Mesendoderm (in vitro differentiated cells): ENCODE data around the gene CARS2.

ENCODE experiments used
- DNase-seq: peaks from one replicate; pipeline ENCODE4 v3.0.0; 2013
- H2AK5ac ChIP-seq: 2 replicates; pipeline ENCODE4 v1.6.1; 2013; ENCODE audit warnings: low read length, inconsistent platforms
- H2BK120ac ChIP-seq: 2 replicates; pipeline ENCODE4 v1.6.1; 2013; ENCODE audit warnings: low read depth, mild to moderate bottlenecking, low read length, moderate library complexity, mixed read lengths
- H2BK15ac ChIP-seq: replicated peaks from 2 replicates; pipeline ENCODE4 v1.6.1; 2013; ENCODE audit warnings: low read depth, mild to moderate bottlenecking, moderate library complexity
- H2BK5ac ChIP-seq: 2 replicates; pipeline ENCODE4 v1.6.1; 2013; ENCODE audit warnings: low read length, inconsistent platforms
- H3K18ac ChIP-seq: 2 replicates; pipeline ENCODE4 v1.6.1; 2013; ENCODE audit warnings: mild to moderate bottlenecking, low read length, mixed read lengths
- H3K23ac ChIP-seq: one replicate; pipeline ENCODE4 v1.6.1; 2013; ENCODE audit warnings: low read length
- H3K27ac ChIP-seq: 2 replicates; pipeline ENCODE4 v1.5.1; 2013; ENCODE audit warnings: low read depth, mild to moderate bottlenecking, inconsistent platforms, low read length, moderate library complexity
- H3K27me3 ChIP-seq: 2 replicates; pipeline ENCODE4 v1.6.1; 2013; ENCODE audit warnings: low read length, control low read depth, mild to moderate bottlenecking, inconsistent platforms; ENCODE audit not compliant: insufficient read depth, poor library complexity
- H3K36me3 ChIP-seq: 2 replicates; pipeline ENCODE4 v1.6.1; 2013; ENCODE audit warnings: low read length, inconsistent platforms; ENCODE audit not compliant: control insufficient read depth, insufficient read depth
- H3K4ac ChIP-seq: one replicate; pipeline ENCODE4 v1.6.1; 2013; ENCODE audit warnings: low read depth, mild to moderate bottlenecking, low read length, moderate library complexity
- H3K4me1 ChIP-seq: 2 replicates; pipeline ENCODE4 v1.6.1; 2013; ENCODE audit warnings: low read depth, low read length, inconsistent platforms; ENCODE audit not compliant: control insufficient read depth
- H3K4me2 ChIP-seq: 2 replicates; pipeline ENCODE4 v1.6.1; 2013; ENCODE audit warnings: low read length
- H3K4me3 ChIP-seq: 2 replicates; pipeline ENCODE4 v1.5.1; 2013; ENCODE audit warnings: mild to moderate bottlenecking, low read length
- H3K56ac ChIP-seq: one replicate; pipeline ENCODE4 v1.6.1; 2013; ENCODE audit warnings: low read length
- H3K79me1 ChIP-seq: 2 replicates; pipeline ENCODE4 v1.6.1; 2013; ENCODE audit warnings: low read length, inconsistent platforms
- H3K79me2 ChIP-seq: 2 replicates; pipeline ENCODE4 v1.6.1; 2013; ENCODE audit warnings: mild to moderate bottlenecking, low read length; ENCODE audit not compliant: control insufficient read depth, insufficient read depth
- H3K9ac ChIP-seq: 2 replicates; pipeline ENCODE4 v1.6.1; 2013; ENCODE audit warnings: low read length, inconsistent platforms
- H4K5ac ChIP-seq: one replicate; pipeline ENCODE4 v1.6.1; 2013; ENCODE audit warnings: low read length
- H4K8ac ChIP-seq: one replicate; pipeline ENCODE4 v1.6.1; 2013; ENCODE audit warnings: low read depth, mild to moderate bottlenecking, control low read depth, low read length, moderate library complexity
- WGBS: extraction: QIAGEN DNeasy Blood & Tissue Kit; methylation state at CpG from one replicate; pipeline ENCODE4 v1.1.7; 2013; ENCODE audit warnings: low lambda C conversion rate, missing lambda C conversion rate; ENCODE audit not compliant: insufficient coverage; ENCODE audit errors: extremely low coverage; 5-methylcytosine and 5-hydroxymethylcytosine counted together

The CARS2 gene

DNA sequence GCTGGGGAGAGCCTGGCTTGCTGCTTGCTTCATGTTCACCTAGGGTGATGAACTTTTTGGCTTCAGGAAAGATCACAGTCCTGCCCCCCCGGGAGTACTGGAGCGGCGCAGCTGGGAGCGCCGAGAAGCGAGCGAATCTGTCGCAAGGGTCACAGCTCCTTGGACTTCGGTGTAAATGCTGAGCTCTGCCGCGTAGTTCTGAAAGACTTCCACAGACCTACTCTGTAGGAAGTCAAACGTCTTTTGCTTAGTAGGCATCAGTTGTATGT is 10.3 kb upstream of the CARS2 start:
- Histone ChIP-seq H3K56ac (peak overlapping the region; percentile 92), H3K27ac (peak overlapping the region; percentile 69), H2BK15ac (no peak overlapping the region), H2BK5ac (no peak overlapping the region), H3K4ac (no peak overlapping the region), H3K9ac (peak overlapping the region; percentile 76), H3K79me2 (peaks cover 56% of the 10 kb centered on the region), H2AK5ac (no peak overlapping the region), H3K18ac (no peak overlapping the region), H3K4me3 (peak overlapping the region; percentile 85), H4K5ac (no peak overlapping the region), H2BK120ac (no peak overlapping the region), H3K4me2 (peak overlapping the region; percentile 25), H3K4me1 (no peaks in the 10 kb centered on the region), H4K8ac (no peak overlapping the region), H3K79me1 (peaks cover 7% of the 10 kb centered on the region), H3K27me3 (no peaks in the 10 kb centered on the region), H3K36me3 (peaks cover 2% of the 10 kb centered on the region), H3K23ac (no peak overlapping the region)
- DNase-seq, result peak; percentile 69
- no CpG with 5 or more reads among the region's 12 CpGs for WGBS

DNA sequence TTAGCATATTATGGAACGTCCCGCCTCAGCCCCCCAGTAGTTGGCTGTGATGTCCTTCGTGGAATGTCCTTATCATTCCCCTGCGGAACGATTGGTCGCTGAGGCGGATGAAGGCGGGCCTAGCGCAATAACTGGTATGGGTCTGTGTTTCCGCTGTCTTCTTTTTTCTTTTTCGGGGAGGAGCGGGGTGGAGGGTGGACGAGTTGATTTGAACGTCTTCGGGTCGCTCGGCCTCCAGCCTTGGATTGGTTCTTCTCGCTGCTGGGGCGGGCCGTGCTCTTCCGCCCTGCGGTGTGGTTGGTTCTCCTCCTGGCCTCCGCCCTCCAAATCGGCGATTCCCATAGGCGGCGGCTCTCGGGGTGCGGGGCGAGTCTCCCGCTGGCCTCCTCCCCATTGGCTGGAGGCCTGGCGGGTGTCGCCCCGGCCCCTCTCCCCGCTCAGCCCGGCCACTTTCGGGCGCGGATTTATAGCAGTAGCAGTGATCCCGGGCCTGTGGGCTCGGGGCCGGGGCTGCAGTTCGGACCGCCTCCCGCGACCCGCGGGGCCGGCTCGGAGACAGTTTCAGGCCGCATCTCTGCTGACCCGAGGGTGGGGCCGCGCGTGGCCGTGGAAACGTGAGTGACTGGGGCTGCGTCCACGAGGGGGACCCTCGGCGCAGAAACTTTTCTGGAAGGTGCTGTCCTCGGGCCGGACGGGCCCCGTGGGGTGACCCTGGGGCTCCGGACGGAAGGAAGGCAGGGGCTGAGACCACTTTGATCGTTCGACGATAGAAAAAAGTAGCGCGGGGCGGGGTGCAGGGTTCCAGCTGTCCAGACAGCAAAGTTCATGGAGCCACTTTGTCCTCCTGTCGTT is 9.7 kb upstream of the CARS2 start:
- Histone ChIP-seq H2AK5ac (no peak overlapping the region), H3K27me3 (no peaks in the 10 kb centered on the region), H3K18ac (peak overlapping the region; percentile 64), H3K4me3 (peak overlapping the region; percentile 85), H4K8ac (no peak overlapping the region), H2BK15ac (no peak overlapping the region), H3K27ac (peak overlapping the region; percentile 69), H3K9ac (peak overlapping the region; percentile 76), H4K5ac (no peak overlapping the region), H3K79me2 (peaks cover 53% of the 10 kb centered on the region), H3K4me1 (no peaks in the 10 kb centered on the region), H3K4ac (no peak overlapping the region), H2BK120ac (no peak overlapping the region), H3K36me3 (peaks cover 2% of the 10 kb centered on the region), H3K4me2 (peak overlapping the region; percentile 25), H2BK5ac (no peak overlapping the region), H3K79me1 (peaks cover 7% of the 10 kb centered on the region), H3K56ac (peak overlapping the region; percentile 92), H3K23ac (peak overlapping the region; percentile 4)
- DNase-seq, result peak; percentile 100
- no CpG with 5 or more reads among the region's 74 CpGs for WGBS

- peak overlapping the region; percentile 33 for H2AK5ac ChIP-seq
- H3K79me2 ChIP-seq, result peaks cover 49% of the 10 kb centered on the region
- H3K4me1 ChIP-seq, result no peaks in the 10 kb centered on the region
- H3K79me1 ChIP-seq, result peaks cover 7% of the 10 kb centered on the region
- H3K27me3 ChIP-seq, result no peaks in the 10 kb centered on the region
- H3K4me2 ChIP-seq, result peak overlapping the region; percentile 71
- H2BK5ac ChIP-seq, result no peak overlapping the region
- H3K9ac ChIP-seq, result peak overlapping the region; percentile 99
- H3K27ac ChIP-seq, result peak overlapping the region; percentile 84
- no peak overlapping the region for H4K5ac ChIP-seq
- peak overlapping the region; percentile 97 for H3K56ac ChIP-seq
- no peak overlapping the region for H2BK120ac ChIP-seq
- peak overlapping the region; percentile 99 for H3K18ac ChIP-seq
- peak; percentile 79 for DNase-seq
- H3K23ac ChIP-seq, result peak overlapping the region; percentile 71
- no peak overlapping the region for H2BK15ac ChIP-seq
- H4K8ac ChIP-seq, result no peak overlapping the region
- WGBS, result no CpG with 5 or more reads among the region's 49 CpGs
- peak overlapping the region; percentile 98 for H3K4me3 ChIP-seq
- H3K36me3 ChIP-seq, result peaks cover 2% of the 10 kb centered on the region
- peak overlapping the region; percentile 40 for H3K4ac ChIP-seq
Observed at GRCh38 chr13:110714797-110715394, 9.0 kb upstream of the CARS2 start.

- Histone ChIP-seq H3K56ac (peak overlapping the region; percentile 97), H3K4me2 (peak overlapping the region; percentile 71)
Observed at GRCh38 chr13:110713981-110714796, 8.3 kb upstream of the CARS2 start.

DNA sequence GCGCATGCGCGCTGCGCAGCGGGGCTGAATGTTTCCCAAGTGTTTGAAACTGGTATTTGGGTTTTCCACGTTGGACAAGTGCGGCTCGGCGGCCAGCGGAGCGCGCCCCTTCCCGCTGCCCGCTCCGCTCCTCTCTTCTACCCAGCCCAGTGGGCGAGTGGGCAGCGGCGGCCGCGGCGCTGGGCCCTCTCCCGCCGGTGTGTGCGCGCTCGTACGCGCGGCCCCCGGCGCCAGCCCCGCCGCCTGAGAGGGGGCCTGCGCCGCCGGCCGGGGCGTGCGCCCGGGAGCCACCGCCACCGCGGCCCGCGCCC is 7.7 kb upstream of the CARS2 start, which contains the start of gene ING1:
Gene ING1, plus strand, starts transcription at position 59 of the 311 bp plus-strand sequence. CDS start 450 bp downstream, outside the sequence.
- Histone ChIP-seq H3K36me3 (no peaks in the 10 kb centered on the region), H3K27ac (peak within 1 kb of the TSS; percentile 96), H3K4me3 (peak within 1 kb of the TSS; percentile 98), H3K56ac (peak within 1 kb of the TSS; percentile 98), H3K23ac (peak within 1 kb of the TSS; percentile 98), H3K79me2 (peaks cover 37% of the 10 kb centered on the region), H4K8ac (no peak within 1 kb of the TSS), H3K27me3 (no peaks in the 10 kb centered on the region), H4K5ac (no peak within 1 kb of the TSS), H3K4me1 (no peaks in the 10 kb centered on the region), H3K4me2 (peak within 1 kb of the TSS; percentile 100), H2AK5ac (peak within 1 kb of the TSS; percentile 62), H3K18ac (peak within 1 kb of the TSS; percentile 99), H3K79me1 (no peaks in the 10 kb centered on the region), H2BK15ac (no peak within 1 kb of the TSS), H2BK5ac (peak within 1 kb of the TSS; percentile 85), H3K4ac (peak within 1 kb of the TSS; percentile 97), H3K9ac (peak within 1 kb of the TSS; percentile 99), H2BK120ac (no peak within 1 kb of the TSS)
- WGBS, result no CpG with 5 or more reads among the region's 45 CpGs
- no peak for DNase-seq

More at GRCh38 chr13:110713981-110714796, 8.3 kb upstream of the CARS2 start:
- H3K27me3 ChIP-seq, result no peaks in the 10 kb centered on the region
- H3K27ac ChIP-seq, result peak overlapping the region; percentile 88
- peak overlapping the region; percentile 99 for H3K9ac ChIP-seq
- peak overlapping the region; percentile 98 for H3K4me3 ChIP-seq
- H2AK5ac ChIP-seq, result no peak overlapping the region
- H3K79me2 ChIP-seq, result peaks cover 42% of the 10 kb centered on the region
- peaks cover 3% of the 10 kb centered on the region for H3K79me1 ChIP-seq
- no peak overlapping the region for H4K5ac ChIP-seq
- peak overlapping the region; percentile 99 for H3K18ac ChIP-seq
- H2BK15ac ChIP-seq, result no peak overlapping the region
- no CpG with 5 or more reads among the region's 86 CpGs for WGBS
- peak; percentile 68 for DNase-seq
- no peak overlapping the region for H4K8ac ChIP-seq
- no peak overlapping the region for H2BK5ac ChIP-seq
- peak overlapping the region; percentile 97 for H3K4ac ChIP-seq
- H3K23ac ChIP-seq, result peak overlapping the region; percentile 98
- no peaks in the 10 kb centered on the region for H3K4me1 ChIP-seq
- H3K36me3 ChIP-seq, result peaks cover 1% of the 10 kb centered on the region
- no peak overlapping the region for H2BK120ac ChIP-seq
